ENCODE measurements around the gene TMX4.

DNA sequence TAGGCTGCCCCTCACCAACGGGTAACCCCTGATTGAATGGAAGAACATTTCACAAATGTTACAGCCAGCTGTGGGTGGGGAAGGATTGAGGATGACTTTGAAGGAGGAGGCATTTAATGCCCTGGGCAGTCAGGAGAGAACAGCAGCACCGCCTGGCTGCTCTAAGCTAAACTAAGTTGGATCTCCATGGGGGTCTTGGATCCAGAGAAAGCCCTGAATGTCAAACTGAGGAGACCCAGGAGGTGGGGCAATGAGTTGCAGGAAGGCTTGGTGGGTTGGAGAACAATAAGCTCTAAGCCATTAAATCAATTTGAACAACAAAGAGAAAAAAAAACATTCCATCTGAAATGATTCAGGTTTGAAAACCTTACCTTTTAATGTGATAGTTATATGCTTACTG, 35.4 kb downstream of the TMX4 start:
- TF ChIP-seq, protein P1, sequence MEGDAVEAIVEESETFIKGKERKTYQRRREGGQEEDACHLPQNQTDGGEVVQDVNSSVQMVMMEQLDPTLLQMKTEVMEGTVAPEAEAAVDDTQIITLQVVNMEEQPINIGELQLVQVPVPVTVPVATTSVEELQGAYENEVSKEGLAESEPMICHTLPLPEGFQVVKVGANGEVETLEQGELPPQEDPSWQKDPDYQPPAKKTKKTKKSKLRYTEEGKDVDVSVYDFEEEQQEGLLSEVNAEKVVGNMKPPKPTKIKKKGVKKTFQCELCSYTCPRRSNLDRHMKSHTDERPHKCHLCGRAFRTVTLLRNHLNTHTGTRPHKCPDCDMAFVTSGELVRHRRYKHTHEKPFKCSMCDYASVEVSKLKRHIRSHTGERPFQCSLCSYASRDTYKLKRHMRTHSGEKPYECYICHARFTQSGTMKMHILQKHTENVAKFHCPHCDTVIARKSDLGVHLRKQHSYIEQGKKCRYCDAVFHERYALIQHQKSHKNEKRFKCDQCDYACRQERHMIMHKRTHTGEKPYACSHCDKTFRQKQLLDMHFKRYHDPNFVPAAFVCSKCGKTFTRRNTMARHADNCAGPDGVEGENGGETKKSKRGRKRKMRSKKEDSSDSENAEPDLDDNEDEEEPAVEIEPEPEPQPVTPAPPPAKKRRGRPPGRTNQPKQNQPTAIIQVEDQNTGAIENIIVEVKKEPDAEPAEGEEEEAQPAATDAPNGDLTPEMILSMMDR (IDR thresholded peaks at IDR 0.05): no peak
- no peak for TF ChIP-seq POLR2A (IDR thresholded peaks at IDR 0.05)

Measured in prostate gland (tissue), 2 donors.